A549 treated with GW870086 at 1 μM for 4 hours (cell line): ENCODE data around the gene NXNL1. TPM values are rescaled to one million over a fixed set of nuclear protein-coding genes. Genes with fewer than 3 reads are reported as not detected.

Experiments
- total RNA-seq: library from RNA; stranded (reverse); fragments of 200-300 nt; extraction: Qiagen RNA extraction; gene quantifications from 5 replicates; pipeline ENCODE4 v1.2.3, GENCODE V29; 2022; ENCODE audit warnings: low read depth

The NXNL1 gene
- not detected in 5 replicates for total RNA-seq

GRCh38 chr19:17460372-17461230 is at the start of gene NXNL1:
TSS of gene NXNL1 (minus strand) at chr19:17460926. CDS start at chr19:17460869, 57 bp downstream.

GRCh38 chr19:17470068-17470841 is 9.5 kb upstream of the NXNL1 start, which contains the start of gene SLC27A1:
TSS of gene SLC27A1 (plus strand) at chr19:17470524. CDS start at chr19:17470541, 17 bp downstream.

GRCh38 chr19:17448131-17448967 is 12.4 kb downstream of the NXNL1 start, which contains the start of gene TMEM221:
TSS of gene TMEM221 (minus strand) at chr19:17448668. CDS start at chr19:17448462, 206 bp downstream.

GRCh38 chr19:17419621-17420474 is 40.9 kb downstream of the NXNL1 start, which contains the start of gene MVB12A:
TSS of gene MVB12A (plus strand) at chr19:17420047. CDS start at chr19:17420136, 89 bp downstream.

Other genes starting within 250 kb of the NXNL1 start
- gene USE1, start 245.6 kb downstream of the NXNL1 start, total RNA-seq: 14.1 to 17.1 TPM (median 16.2 TPM) in 5 replicates
- gene OCEL1, start 234.7 kb downstream of the NXNL1 start, total RNA-seq: 7.8 to 12.5 TPM (median 11.7 TPM) in 5 replicates
- 34.3 to 67.1 TPM (median 61.8 TPM) in 5 replicates for gene NR2F6, start 215.0 kb downstream of the NXNL1 start, total RNA-seq
- not detected in 5 replicates for gene USHBP1, start 196.2 kb downstream of the NXNL1 start, total RNA-seq
- gene BABAM1, start 193.5 kb downstream of the NXNL1 start, total RNA-seq: 59.7 to 68.1 TPM (median 61.7 TPM) in 5 replicates
- gene ANKLE1, start 179.0 kb downstream of the NXNL1 start, total RNA-seq: 0.27 to 0.64 TPM (median 0.52 TPM) in 5 replicates
- 2.2 to 3.4 TPM (median 3.0 TPM) in 5 replicates for gene ABHD8, start 157.5 kb downstream of the NXNL1 start, total RNA-seq
- 63.3 to 93.7 TPM (median 79.5 TPM) in 5 replicates for gene MRPL34, start 155.1 kb downstream of the NXNL1 start, total RNA-seq
- 52.0 to 61.8 TPM (median 60.6 TPM) in 5 replicates for gene DDA1, start 151.4 kb downstream of the NXNL1 start, total RNA-seq
- 2.2 to 4.0 TPM (median 3.5 TPM) in 5 replicates for gene ANO8, start 126.1 kb downstream of the NXNL1 start, total RNA-seq
- 15.2 to 22.9 TPM (median 21.2 TPM) in 5 replicates for gene GTPBP3, start 123.4 kb downstream of the NXNL1 start, total RNA-seq
- not detected in 5 replicates for gene PLVAP, start 83.6 kb downstream of the NXNL1 start, total RNA-seq
- gene CCDC194, start 66.7 kb downstream of the NXNL1 start, total RNA-seq: not detected in 5 replicates
- 0.21 to 0.39 TPM (median 0.29 TPM) in 3 of 5 replicates, not detected in the others for gene BST2, start 55.3 kb downstream of the NXNL1 start, total RNA-seq
- 30.6 to 41.6 TPM (median 40.0 TPM) in 5 replicates for gene MVB12A, start 40.9 kb downstream of the NXNL1 start, total RNA-seq
- gene TMEM221, start 12.3 kb downstream of the NXNL1 start, total RNA-seq: 0.26 to 0.79 TPM (median 0.68 TPM) in 5 replicates
- gene SLC27A1, start 9.6 kb upstream of the NXNL1 start, total RNA-seq: 2.0 to 3.2 TPM (median 2.6 TPM) in 5 replicates
- gene PGLS, start 50.7 kb upstream of the NXNL1 start, total RNA-seq: 52.9 to 77.0 TPM (median 74.9 TPM) in 5 replicates
- 54.8 to 75.2 TPM (median 71.8 TPM) in 5 replicates for gene COLGALT1, start 94.7 kb upstream of the NXNL1 start, total RNA-seq
- 1.4 to 1.9 TPM (median 1.7 TPM) in 5 replicates for gene UNC13A, start 227.4 kb upstream of the NXNL1 start, total RNA-seq